Adrenal gland (tissue), 12 donors: ENCODE results near the gene FAM98C. TPM values are rescaled to one million over a fixed set of nuclear protein-coding genes. Genes with fewer than 3 reads are reported as not detected.

Experiments
- DNase-seq, 7 donors: peaks; one replicate each; pipeline ENCODE4 v3.0.0-alpha.2; 2019 to 2020
- H3K27ac ChIP-seq, 5 donors: fragments of 200-600 bp; sonication (generic) in 4 of 5; 1 replicate in 3 of 5; 2 replicates in 2 of 5; pipeline versions ENCODE4 v1.5.1 to v1.8.0; 2016 to 2020; ENCODE audit warnings: mild to moderate bottlenecking in 1 of 5
- H3K27me3 ChIP-seq: fragments of 200-600 bp; 2 replicates; pipeline ENCODE4 v1.8.0; 2021
- H3K36me3 ChIP-seq, 2 donors: fragments of 200-600 bp; replicated peaks in 1 of 2; 1 replicate in 1 of 2; 2 replicates in 1 of 2; pipeline versions ENCODE4 v1.5.1 to v1.8.0; 2018 to 2022
- H3K4me1 ChIP-seq, 2 donors: fragments of 200-600 bp; replicated peaks in 1 of 2; 1 replicate in 1 of 2; 2 replicates in 1 of 2; pipeline versions ENCODE4 v1.5.1 to v1.8.0; 2018 to 2021
- H3K4me3 ChIP-seq, 4 donors: fragments of 200-600 bp; sonication (generic) in 3 of 4; one replicate each; pipeline ENCODE4 v1.5.1; 2016 to 2018
- H3K9me3 ChIP-seq, 3 donors: fragments of 200-600 bp; sonication (generic) in 1 of 3; replicated peaks in 1 of 3; 1 replicate in 2 of 3; 2 replicates in 1 of 3; pipeline versions ENCODE4 v1.5.1 to v1.8.0; 2016 to 2021
- CTCF ChIP-seq, 6 experiments: fragments of 450-650 bp in 4 of 6; fragments of 200-600 bp in 2 of 6; sonication (generic) in 1 of 6; IDR thresholded peaks; 1 replicate in 5 of 6; 2 replicates in 1 of 6; pipeline versions ENCODE4 v1.5.1 to v1.8.0; 2016 to 2021; ENCODE audit warnings: antibody characterized with exemption in 6 of 6, mild to moderate bottlenecking in 2 of 6, moderate library complexity in 1 of 6
- POLR2A ChIP-seq, 2 donors: fragments of 450-650 bp; IDR thresholded peaks; one replicate each; pipeline ENCODE4 v1.6.1; 2017; ENCODE audit warnings: antibody characterized with exemption in 2 of 2, mild to moderate bottlenecking in 2 of 2, moderate library complexity in 1 of 2
- WGBS, 4 donors: extraction: QIAGEN DNeasy Blood & Tissue Kit in 2 of 4; methylation state at CpG; one replicate each; pipeline versions ENCODE4 v1.1.5 to v1.1.7; 2013 to 2017; 5-methylcytosine and 5-hydroxymethylcytosine counted together
- intact Hi-C, 2 donors: fragments of 100-400 bp; cut with DNase I; formaldehyde crosslinking; loops; one replicate each; pipeline versions ENCODE4 v1.14.1 to v1.15.0; 2022 to 2023
- polyA plus RNA-seq, 3 donors: library from polyadenylated mRNA; stranded (reverse); fragments of 200-250 nt in 2 of 3; fragments of 350-450 nt in 1 of 3; fragmentation: Illumina TruSeq in 1 of 3; extraction: RNeasy Lipid Tissue Mini Kit (QIAGEN cat#74804) in 1 of 3; gene quantifications; one replicate each; pipeline ENCODE4 v1.2.3, GENCODE V29; 2013 to 2014
- total RNA-seq, 9 donors: library from RNA; depleted of rRNA in 4 of 9; stranded (reverse); fragments of >200 nt in 4 of 9; fragments of 120-200 nt in 1 of 9; fragmentation: NEBNext Ultra II Directional in 1 of 9; extraction: Animal tissue kit (Norgen Biotek cat#: 25700) in 1 of 9; gene quantifications; one replicate each; pipeline versions ENCODE4 v1.1.0 to v1.2.4, GENCODE V29; 2013 to 2023
- donor health status: healthy with polysubstance abuse.
- donor health status: Bipolar disorder and iron deficiency.
- donor health status: DM: yes; HTN: yes; CAD: no.
- donor health status: DM: no; HTN: no; CAD: no.
- donor health status: DM: no; HTN: no; CAD: no.
- donor health status: DM: yes; HTN: yes; CAD: no.

FAM98C gene
- total and polyA plus RNA-seq, 12 donors, result 5.3 to 33.5 (median 17.0) TPM

GRCh38 chr19:38445362-38445761, 42.5 kb downstream of the FAM98C start:
- Histone ChIP-seq H3K9me3 (no peaks in the 10 kb centered on the region), H3K4me3 (no peak overlapping the region), H3K4me1 (no peaks in the 10 kb centered on the region), H3K27me3 (no peaks in the 10 kb centered on the region), H3K27ac (no peak overlapping the region), H3K36me3 (no peaks in the 10 kb centered on the region)
- no peak for DNase-seq
- WGBS, 4 donors, result 90 to 93% (median 91%) methylated on average over 7 of the region's 7 CpGs
- intact Hi-C loops, result no loop called here
- TF ChIP-seq POLR2A (IDR thresholded peaks at IDR 0.05) (no peak), CTCF (IDR thresholded peaks at IDR 0.05) (no peak)

GRCh38 chr19:38448225-38448624, 45.3 kb downstream of the FAM98C start:
- Histone ChIP-seq H3K27me3 (no peaks in the 10 kb centered on the region), H3K4me3 (no peak overlapping the region), H3K36me3 (no peaks in the 10 kb centered on the region), H3K27ac (no peak overlapping the region), H3K4me1 (no peaks in the 10 kb centered on the region), H3K9me3 (no peaks in the 10 kb centered on the region)
- TF ChIP-seq POLR2A (IDR thresholded peaks at IDR 0.05) (no peak), CTCF (IDR thresholded peaks at IDR 0.05) (no peak)
- WGBS, 4 donors, result 87 to 94% (median 92%) methylated on average over 3 to 9 of the region's 9 CpGs
- intact Hi-C loops, result no loop called here
- no peak for DNase-seq

GRCh38 chr19:38449518-38449917, 46.6 kb downstream of the FAM98C start:
- Histone ChIP-seq H3K4me3 (no peak overlapping the region), H3K36me3 (no peaks in the 10 kb centered on the region), H3K27me3 (no peaks in the 10 kb centered on the region), H3K27ac (no peak overlapping the region), H3K9me3 (no peaks in the 10 kb centered on the region), H3K4me1 (no peaks in the 10 kb centered on the region)
- 78 to 86% (median 79%) methylated on average over 5 of the region's 5 CpGs for WGBS, 4 donors
- DNase-seq, result no peak
- intact Hi-C loops, result no loop called here
- TF ChIP-seq CTCF (IDR thresholded peaks at IDR 0.05) (no peak), POLR2A (IDR thresholded peaks at IDR 0.05) (no peak)

GRCh38 chr19:38451036-38451435, 48.1 kb downstream of the FAM98C start:
- no peak overlapping the region for H3K27ac ChIP-seq
- H3K9me3 ChIP-seq, result no peaks in the 10 kb centered on the region
- H3K4me3 ChIP-seq, result no peak overlapping the region
- H3K36me3 ChIP-seq, result no peaks in the 10 kb centered on the region
- no peaks in the 10 kb centered on the region for H3K27me3 ChIP-seq
- TF ChIP-seq CTCF (IDR thresholded peaks at IDR 0.05) (no peak), POLR2A (IDR thresholded peaks at IDR 0.05) (no peak)
- intact Hi-C loops, result no loop called here
- WGBS, 4 donors, result 78 to 83% (median 81%) methylated on average over 6 to 8 of the region's 8 CpGs
- H3K4me1 ChIP-seq, result no peaks in the 10 kb centered on the region
- DNase-seq, result no peak
